HFFc6 (cell line): Measurements from ENCODE around the gene RPP30. TPM values are rescaled to one million over a fixed set of nuclear protein-coding genes. Genes with fewer than 3 reads are reported as not detected.
A peak's percentile ranks its signal among the peaks of the same experiment; 100 is the strongest.
"Not testable (repeated sequence)": the region's sequence is repeated elsewhere in the genome, so short reads cannot be mapped to it uniquely, and the experiment has no call there.

Source experiments
- DNase-seq: peaks from one replicate; pipeline ENCODE4 v3.0.0-alpha.2; 2018
- H3K27ac Mint-ChIP-seq: 2 replicates; pipeline ENCODE4 v1.8.0; 2020; ENCODE audit warnings: mild to moderate bottlenecking, mixed read lengths
- H3K27me3 Mint-ChIP-seq: 2 replicates; pipeline ENCODE4 v1.8.0; 2021; ENCODE audit warnings: mild to moderate bottlenecking, moderate library complexity, mixed read lengths; ENCODE audit not compliant: insufficient read depth
- H3K36me3 Mint-ChIP-seq: 2 replicates; pipeline ENCODE4 v1.8.0; 2021; ENCODE audit warnings: low read depth, mixed read lengths
- H3K4me1 Mint-ChIP-seq: 2 replicates; pipeline ENCODE4 v1.8.0; 2020; ENCODE audit warnings: low read depth, mixed read lengths
- H3K4me3 Mint-ChIP-seq: 2 replicates; pipeline ENCODE4 v1.8.0; 2020; ENCODE audit warnings: mild to moderate bottlenecking, moderate library complexity, mixed read lengths
- H3K9me3 Mint-ChIP-seq: 2 replicates; pipeline ENCODE4 v1.8.0; 2020; ENCODE audit warnings: mild to moderate bottlenecking, mixed read lengths
- total RNA-seq, 6 experiments: library from RNA; stranded (reverse); fragmentation: NEBNext Ultra II Directional; extraction: Animal tissue kit (Norgen Biotek cat#: 25700); gene quantifications; 2 replicates in 1 of 6; 3 replicates in 5 of 6; pipeline ENCODE4 v1.2.3, GENCODE V29; 2021
- TF ChIP-seq, protein P1 (sequence below): fragments of 200-600 bp; sonication (generic); IDR thresholded peaks from 2 replicates; pipeline ENCODE4 v1.5.0; 2021; ENCODE audit warnings: antibody characterized with exemption, mild to moderate bottlenecking

RPP30 gene
- total RNA-seq, 6 experiments from 2014 or later: 31.2 to 48.3 (median 42.4) TPM

DNA sequence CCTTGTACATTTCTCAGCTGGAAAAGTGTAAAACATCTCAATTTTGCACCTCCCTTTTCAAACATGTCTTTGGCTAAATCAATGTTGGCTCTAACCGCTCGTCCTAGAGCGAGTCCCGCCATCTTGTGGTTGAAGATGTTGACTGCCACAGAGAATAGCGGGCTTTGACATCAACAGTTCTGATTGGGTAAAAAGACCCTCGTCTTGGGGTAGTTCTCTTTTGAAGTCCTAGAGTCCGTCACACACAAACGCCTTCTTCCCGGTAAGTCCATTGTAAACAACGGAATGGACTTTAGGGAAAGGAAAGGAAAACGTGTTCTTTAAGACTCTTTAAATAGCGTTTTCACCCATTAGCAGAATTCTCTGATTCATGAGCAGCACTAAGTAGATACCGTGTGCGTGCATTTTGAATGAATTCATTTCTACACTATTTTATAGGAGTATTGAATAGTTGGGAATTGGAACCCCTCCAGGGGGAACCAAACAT lies 452 bp upstream of the RPP30 start:
- Mint-ChIP-seq H3K4me1 (peaks cover 36% of the 10 kb centered on the region), H3K27ac (peak overlapping the region; percentile 86), H3K36me3 (peaks cover 11% of the 10 kb centered on the region), H3K4me3 (peak overlapping the region; percentile 94), H3K9me3 (peaks cover 4% of the 10 kb centered on the region), H3K27me3 (peaks cover 10% of the 10 kb centered on the region)
- TF ChIP-seq, protein P1, sequence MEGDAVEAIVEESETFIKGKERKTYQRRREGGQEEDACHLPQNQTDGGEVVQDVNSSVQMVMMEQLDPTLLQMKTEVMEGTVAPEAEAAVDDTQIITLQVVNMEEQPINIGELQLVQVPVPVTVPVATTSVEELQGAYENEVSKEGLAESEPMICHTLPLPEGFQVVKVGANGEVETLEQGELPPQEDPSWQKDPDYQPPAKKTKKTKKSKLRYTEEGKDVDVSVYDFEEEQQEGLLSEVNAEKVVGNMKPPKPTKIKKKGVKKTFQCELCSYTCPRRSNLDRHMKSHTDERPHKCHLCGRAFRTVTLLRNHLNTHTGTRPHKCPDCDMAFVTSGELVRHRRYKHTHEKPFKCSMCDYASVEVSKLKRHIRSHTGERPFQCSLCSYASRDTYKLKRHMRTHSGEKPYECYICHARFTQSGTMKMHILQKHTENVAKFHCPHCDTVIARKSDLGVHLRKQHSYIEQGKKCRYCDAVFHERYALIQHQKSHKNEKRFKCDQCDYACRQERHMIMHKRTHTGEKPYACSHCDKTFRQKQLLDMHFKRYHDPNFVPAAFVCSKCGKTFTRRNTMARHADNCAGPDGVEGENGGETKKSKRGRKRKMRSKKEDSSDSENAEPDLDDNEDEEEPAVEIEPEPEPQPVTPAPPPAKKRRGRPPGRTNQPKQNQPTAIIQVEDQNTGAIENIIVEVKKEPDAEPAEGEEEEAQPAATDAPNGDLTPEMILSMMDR: peak; percentile 78
- peak; percentile 74 for DNase-seq

DNA sequence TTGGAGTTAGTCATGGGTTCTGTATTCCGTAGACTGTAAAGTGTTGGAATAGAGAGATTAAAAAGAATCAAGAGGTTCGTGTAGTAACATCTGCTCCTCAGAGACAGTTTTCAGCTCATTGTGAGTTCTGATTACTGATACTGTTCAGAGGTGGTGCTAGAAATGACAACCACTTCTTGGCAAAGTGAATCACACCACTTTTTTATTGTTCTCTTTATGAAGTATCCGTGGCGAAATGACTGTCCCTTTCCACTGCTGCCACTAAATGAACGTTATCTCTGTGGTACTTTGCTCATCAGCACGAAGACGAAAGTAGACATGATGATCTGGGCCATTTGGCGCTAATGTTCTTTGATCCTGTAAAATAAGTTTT lies 860 bp downstream of the RPP30 start:
- Mint-ChIP-seq H3K4me3 (peak overlapping the region; percentile 94), H3K4me1 (peaks cover 36% of the 10 kb centered on the region), H3K9me3 (peaks cover 4% of the 10 kb centered on the region), H3K36me3 (peaks cover 11% of the 10 kb centered on the region), H3K27ac (peak overlapping the region; percentile 86), H3K27me3 (peaks cover 7% of the 10 kb centered on the region)
- DNase-seq: peak; percentile 2
- TF ChIP-seq, protein P1: no peak

DNA sequence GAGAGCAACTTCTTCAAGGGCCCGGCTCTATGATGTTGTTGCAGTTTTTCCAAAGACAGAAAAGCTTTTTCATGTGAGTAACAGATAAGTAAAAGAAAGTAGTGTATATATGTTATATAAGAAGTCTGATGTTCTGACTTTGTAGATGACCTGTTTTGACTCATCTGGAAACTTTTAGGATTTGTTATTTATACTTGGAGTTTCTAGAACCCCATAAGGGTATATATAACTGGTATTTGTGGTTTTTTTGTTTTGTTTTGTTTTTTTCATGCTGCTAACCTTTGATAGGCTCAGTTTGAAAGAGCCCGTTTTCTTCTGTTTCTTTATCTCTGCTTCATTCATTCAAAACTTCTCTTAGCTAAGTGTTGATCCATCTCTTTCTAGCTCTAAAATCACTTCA lies 7.3 kb downstream of the RPP30 start:
- peaks cover 8% of the 10 kb centered on the region for H3K4me1 Mint-ChIP-seq
- H3K4me3 Mint-ChIP-seq: no peak overlapping the region
- no peaks in the 10 kb centered on the region; the same call in 1 of the 2 replicates for H3K27me3 Mint-ChIP-seq
- no peaks in the 10 kb centered on the region for H3K9me3 Mint-ChIP-seq
- H3K36me3 Mint-ChIP-seq: peaks cover 6% of the 10 kb centered on the region
- H3K27ac Mint-ChIP-seq: no peak overlapping the region
- DNase-seq: no peak
- TF ChIP-seq, protein P1: no peak

DNA sequence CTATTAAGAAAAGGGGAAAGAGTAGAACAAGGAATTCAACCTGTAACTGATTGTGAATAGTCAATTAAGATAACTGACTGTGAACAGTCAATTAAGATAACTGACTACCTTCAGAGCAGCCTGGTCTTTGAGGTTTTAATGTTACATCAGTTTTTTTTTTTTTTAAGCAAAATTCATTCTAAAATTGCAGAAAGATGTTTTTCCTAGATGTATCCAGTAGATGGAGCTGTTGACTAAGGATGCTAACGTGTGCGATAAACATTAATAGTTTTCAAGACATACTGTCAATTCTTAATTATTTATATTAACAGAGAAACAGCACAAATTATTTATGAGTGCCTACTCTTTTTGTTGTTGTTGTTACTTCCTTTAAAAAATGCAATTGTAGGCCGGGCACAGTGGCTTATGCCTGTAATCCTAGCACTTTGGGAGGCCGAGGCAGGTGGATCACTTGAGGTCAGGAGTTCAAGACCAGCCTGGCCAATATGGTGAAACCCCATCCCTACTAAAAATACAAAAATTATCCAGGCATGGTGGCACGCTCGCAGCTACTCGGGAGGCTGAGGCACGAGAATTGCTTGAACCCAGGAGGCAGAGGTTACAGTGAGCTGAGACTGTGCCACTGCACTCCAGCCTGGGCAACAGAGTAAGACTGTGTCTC lies 8.4 kb downstream of the RPP30 start:
- H3K27ac Mint-ChIP-seq, H3K36me3 Mint-ChIP-seq: not testable (repeated sequence)

DNA sequence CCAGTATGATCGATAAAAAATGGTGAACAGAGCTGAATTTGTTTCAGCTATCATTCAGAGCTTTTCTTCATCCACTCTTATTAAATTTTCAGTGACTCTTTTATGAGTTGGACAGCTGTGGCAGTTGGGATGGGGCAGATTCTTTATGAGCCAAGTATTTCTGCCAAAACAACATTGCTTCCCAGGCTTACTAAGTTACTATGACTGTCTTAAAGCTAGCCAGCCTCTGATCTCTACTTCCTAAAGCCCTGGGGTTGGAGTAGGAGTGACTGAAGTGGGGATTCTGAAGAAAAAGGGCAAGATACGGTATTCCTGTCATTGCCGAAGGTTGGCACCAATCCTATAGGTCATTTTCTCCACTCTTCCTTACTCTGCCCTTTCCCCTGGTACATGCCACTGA lies 12.7 kb downstream of the RPP30 start:
- peaks cover 42% of the 10 kb centered on the region for H3K4me1 Mint-ChIP-seq
- no peaks in the 10 kb centered on the region for H3K27me3 Mint-ChIP-seq
- TF ChIP-seq, protein P1: no peak
- H3K36me3 Mint-ChIP-seq: peaks cover 26% of the 10 kb centered on the region
- H3K4me3 Mint-ChIP-seq: peak overlapping the region; percentile 55; the same call in 1 of the 2 replicates
- peak overlapping the region; percentile 82 for H3K27ac Mint-ChIP-seq
- no peaks in the 10 kb centered on the region for H3K9me3 Mint-ChIP-seq
- peak; percentile 57 for DNase-seq

More for the DNA sequence above, 8.4 kb downstream of the RPP30 start:
- TF ChIP-seq, protein P1: peak; percentile 88
- H3K4me1 Mint-ChIP-seq: peaks cover 16% of the 10 kb centered on the region
- not testable (repeated sequence) for H3K27me3 Mint-ChIP-seq, H3K9me3 Mint-ChIP-seq, H3K4me3 Mint-ChIP-seq
- DNase-seq: peak; percentile 24
